Left ventricle myocardium inferior (tissue), 1 donor: ENCODE results near the gene RUVBL1. TPM values are rescaled to one million over a fixed set of nuclear protein-coding genes. Genes with fewer than 3 reads are reported as not detected.
A peak's percentile ranks its signal among the peaks of the same experiment; 100 is the strongest.

ENCODE experiments used
- DNase-seq: peaks from one replicate; pipeline ENCODE4 v3.0.0-alpha.2; 2020
- H3K27ac ChIP-seq: fragments of 200-600 bp; replicated peaks from 2 replicates; pipeline ENCODE4 v1.8.0; 2021
- H3K27me3 ChIP-seq: fragments of 200-600 bp; 2 replicates; pipeline ENCODE4 v1.8.0; 2021; ENCODE audit warnings: low read depth
- H3K36me3 ChIP-seq: fragments of 200-600 bp; 2 replicates; pipeline ENCODE4 v1.8.0; 2021
- H3K4me1 ChIP-seq: fragments of 200-600 bp; 2 replicates; pipeline ENCODE4 v1.8.0; 2021
- H3K4me3 ChIP-seq: fragments of 200-600 bp; 2 replicates; pipeline ENCODE4 v1.8.0; 2021; ENCODE audit warnings: mild to moderate bottlenecking, moderate library complexity
- H3K9me3 ChIP-seq: fragments of 200-600 bp; replicated peaks from 2 replicates; pipeline ENCODE4 v1.8.0; 2021
- CTCF ChIP-seq: fragments of 200-600 bp; IDR thresholded peaks from 2 replicates; pipeline ENCODE4 v1.8.0; 2021; ENCODE audit warnings: antibody characterized with exemption, mild to moderate bottlenecking, borderline replicate concordance
- intact Hi-C: fragments of 100-400 bp; cut with micrococcal nuclease; formaldehyde crosslinking; loops from one replicate; pipeline ENCODE4 v1.11.0; 2022
- total RNA-seq: library from RNA; stranded (reverse); fragmentation: NEBNext Ultra II Directional; extraction: Animal tissue kit (Norgen Biotek cat#: 25700); gene quantifications from one replicate; pipeline ENCODE4 v1.2.1, GENCODE V29; 2021
- donor health status: DM: no; HTN: yes; CAD: no; lungs with severe emphysema.

RUVBL1 gene
- total RNA-seq, 1 donor from 2014 or later: 25.3 TPM

DNA sequence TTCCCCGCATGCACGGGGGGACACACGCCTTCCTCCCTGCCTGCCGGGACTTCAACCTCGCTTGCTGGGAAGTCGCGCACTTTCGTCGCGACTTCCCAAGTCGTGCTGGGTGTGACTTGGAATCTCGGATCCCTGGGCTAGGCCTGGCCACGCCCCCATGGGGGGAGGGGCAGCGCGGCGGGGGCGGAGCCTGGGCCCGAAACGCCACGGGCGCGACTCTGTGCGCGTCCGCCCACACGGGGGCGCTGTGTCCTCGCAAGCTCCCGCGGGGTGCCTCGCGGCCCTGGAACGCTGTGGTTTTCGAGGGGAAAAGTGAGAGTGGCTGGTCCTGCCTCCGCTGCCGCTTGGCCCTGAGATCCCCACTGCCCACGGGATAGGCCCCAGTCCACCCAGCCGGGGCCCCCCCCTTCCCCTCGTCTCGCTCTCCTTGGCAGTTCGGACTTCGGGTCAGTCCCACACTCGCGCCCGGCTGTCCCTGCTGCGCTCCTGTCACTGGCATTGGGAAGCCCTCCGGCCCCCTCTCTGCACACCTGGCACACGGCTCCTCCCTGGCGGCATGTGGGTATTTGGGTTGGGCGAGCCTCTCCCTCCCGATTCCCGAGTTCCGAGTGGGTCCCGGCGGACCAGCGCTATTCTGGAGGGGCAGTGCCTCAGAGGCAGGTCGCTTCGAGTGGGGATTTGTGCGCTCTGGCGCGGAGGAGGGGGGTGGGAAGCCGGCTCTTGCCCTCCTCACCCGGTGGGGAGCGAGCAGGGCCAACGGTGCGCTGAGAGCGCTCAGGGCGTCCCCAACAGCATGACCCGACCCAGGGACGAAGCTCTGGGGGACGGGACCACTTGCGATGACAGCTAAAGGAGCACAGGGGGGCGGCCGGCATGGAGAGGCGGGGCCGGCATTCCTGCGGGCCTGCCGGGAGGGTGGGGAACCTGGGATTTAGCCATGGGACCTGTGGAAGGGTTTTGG is 47.8 kb downstream of the RUVBL1 start:
- TF ChIP-seq CTCF: peak; percentile 96
- Histone ChIP-seq H3K27me3 (no peaks in the 10 kb centered on the region), H3K4me3 (peak overlapping the region; percentile 73), H3K27ac (peak overlapping the region; percentile 69), H3K4me1 (peaks cover 75% of the 10 kb centered on the region), H3K9me3 (no peaks in the 10 kb centered on the region), H3K36me3 (peaks cover 25% of the 10 kb centered on the region)
- intact Hi-C loops: no loop called here
- peak; percentile 88 for DNase-seq

DNA sequence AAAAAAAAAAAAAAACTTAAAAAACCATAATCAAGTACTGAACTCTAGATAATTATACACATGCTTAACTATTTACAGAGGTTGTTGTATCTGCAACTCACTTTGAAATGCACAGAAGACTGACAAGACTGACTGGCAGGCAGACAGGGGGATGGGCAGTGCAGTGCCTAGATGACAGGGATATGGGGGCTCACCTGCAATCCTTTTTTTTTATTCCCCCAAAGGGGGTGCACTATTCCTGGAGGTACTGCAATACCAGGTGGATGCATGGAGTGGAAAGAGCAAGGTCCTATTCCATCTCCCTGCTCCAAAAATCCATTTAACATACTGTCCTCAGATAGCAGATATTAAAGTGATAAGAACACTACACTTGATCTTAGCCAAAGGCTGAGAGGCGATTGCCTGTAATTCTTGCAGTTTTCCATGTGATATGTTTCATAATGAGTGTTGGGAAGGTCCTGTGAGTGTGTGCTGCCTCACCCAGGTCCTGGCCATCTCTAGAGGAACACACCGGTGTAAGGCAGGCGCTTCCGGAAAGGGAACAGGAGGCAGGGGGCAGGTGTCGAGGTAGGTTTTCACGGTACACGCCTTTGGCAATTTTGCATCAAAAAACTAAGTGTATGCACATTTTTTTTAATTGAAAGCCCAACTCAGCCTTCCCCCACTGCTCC is 48.6 kb downstream of the RUVBL1 start:
- TF ChIP-seq CTCF: no peak
- Histone ChIP-seq H3K9me3 (no peaks in the 10 kb centered on the region), H3K4me3 (peak overlapping the region; percentile 73), H3K4me1 (peaks cover 67% of the 10 kb centered on the region), H3K27ac (peak overlapping the region; percentile 69), H3K27me3 (no peaks in the 10 kb centered on the region), H3K36me3 (peaks cover 29% of the 10 kb centered on the region)
- intact Hi-C loops: no loop called here
- no peak for DNase-seq

DNA sequence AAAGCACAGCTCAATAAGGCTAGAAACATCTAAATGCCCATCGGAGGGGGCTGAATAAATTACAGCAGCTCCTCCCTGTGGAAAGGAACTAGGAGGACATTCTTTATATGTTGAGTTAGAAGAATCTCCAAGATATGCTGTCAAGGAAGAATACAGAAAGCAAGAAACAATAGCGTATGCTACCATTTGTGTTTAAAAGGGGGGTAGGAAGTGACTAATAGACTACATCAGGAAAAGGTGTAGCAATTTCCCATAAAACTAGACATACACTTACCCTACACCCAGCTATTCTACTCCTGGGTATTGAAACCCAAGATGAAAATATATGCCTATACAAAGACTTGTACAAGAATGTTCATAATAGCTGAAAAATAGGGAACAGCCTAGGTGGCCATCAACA is 49.8 kb downstream of the RUVBL1 start:
- Histone ChIP-seq H3K27ac (peak overlapping the region; percentile 69), H3K4me1 (peaks cover 56% of the 10 kb centered on the region), H3K36me3 (peaks cover 41% of the 10 kb centered on the region), H3K27me3 (no peaks in the 10 kb centered on the region), H3K4me3 (no peak overlapping the region), H3K9me3 (no peaks in the 10 kb centered on the region)
- intact Hi-C loops: no loop called here
- no peak for DNase-seq
- no peak for TF ChIP-seq CTCF

- no peaks in the 10 kb centered on the region for H3K27me3 ChIP-seq
- no peaks in the 10 kb centered on the region for H3K9me3 ChIP-seq
- H3K27ac ChIP-seq: peak overlapping the region; percentile 69
- H3K4me3 ChIP-seq: no peak overlapping the region
- peaks cover 56% of the 10 kb centered on the region for H3K4me1 ChIP-seq
- intact Hi-C loops: no loop called here
- DNase-seq: no peak
- TF ChIP-seq CTCF: no peak
- H3K36me3 ChIP-seq: peaks cover 47% of the 10 kb centered on the region
These were observed 50.4 kb downstream of the RUVBL1 start for GRCh38 chr3:128073185-128073725.

GRCh38 chr3:128072454-128073184 is 51.0 kb downstream of the RUVBL1 start:
- Histone ChIP-seq H3K4me3 (no peak overlapping the region), H3K27me3 (no peaks in the 10 kb centered on the region), H3K36me3 (peaks cover 53% of the 10 kb centered on the region), H3K4me1 (peaks cover 51% of the 10 kb centered on the region), H3K9me3 (no peaks in the 10 kb centered on the region), H3K27ac (peak overlapping the region; percentile 69)
- no peak for DNase-seq
- intact Hi-C loops: no loop called here
- TF ChIP-seq CTCF: no peak
